Measurements from ENCODE around the gene F5. TPM values are rescaled to one million over a fixed set of nuclear protein-coding genes. Genes with fewer than 3 reads are reported as not detected.

F5 gene
- polyA plus RNA-seq, 3 donors, result 6.5 to 14.5 (median 7.1) TPM

GRCh38 chr1:169499807-169500206 is 86.5 kb downstream of the F5 start:
- no peak overlapping the region for H3K4me2 ChIP-seq (replicated peaks; ENCODE audit: extremely low read depth, low read length, poor library complexity, severe bottlenecking)
- peaks cover 0 to 3% (median 0%) of the 10 kb centered on the region in 3 donors for H3K27me3 Mint-ChIP-seq (ENCODE audit: low read depth in 3 of 3)
- H3K27ac Mint-ChIP-seq, result no peak overlapping the region
- H3K4me3 ChIP-seq (replicated peaks in 1 of 3; ENCODE audit: low read depth in 2 of 3, low read length in 3 of 3), result no peak overlapping the region
- H3K4me1 Mint-ChIP-seq, result no peaks in the 10 kb centered on the region
- H3K4me1 ChIP-seq (ENCODE audit: control insufficient read depth in 1 of 2, insufficient read depth in 2 of 2, low read length in 2 of 2), result no peaks in the 10 kb centered on the region
- H3K9ac ChIP-seq (ENCODE audit: insufficient read depth, low read length, poor library complexity, severe bottlenecking), result no peak overlapping the region
- no peak for DNase-seq
- H3K79me2 ChIP-seq (ENCODE audit: insufficient read depth, low read length), result no peaks in the 10 kb centered on the region
- TF ChIP-seq CTCF (IDR thresholded peaks at IDR 0.05), result no peak
- no peaks in the 10 kb centered on the region for H3K27me3 ChIP-seq (ENCODE audit: control insufficient read depth in 2 of 2, insufficient read depth in 2 of 2, low read length in 2 of 2)
- H3K4me3 Mint-ChIP-seq, result no peak overlapping the region
- H3K36me3 ChIP-seq (replicated peaks in 1 of 2; ENCODE audit: control insufficient read depth in 1 of 2, insufficient read depth in 2 of 2, low read length in 2 of 2), result no peaks in the 10 kb centered on the region
- H3K27ac ChIP-seq (ENCODE audit: low read depth in 1 of 2, low read length in 2 of 2), result no peak overlapping the region
- peaks cover 0 to 4% of the 10 kb centered on the region in 2 donors for H3K36me3 Mint-ChIP-seq
- intact Hi-C loops (cut with micrococcal nuclease), result no loop called here
- H3K9me3 ChIP-seq (replicated peaks in 1 of 2; ENCODE audit: control insufficient read depth in 1 of 2, insufficient read depth in 1 of 2, low read length in 2 of 2), result no peaks in the 10 kb centered on the region
- H4K20me1 ChIP-seq (ENCODE audit: insufficient read depth, low read length), result no peaks in the 10 kb centered on the region
- peaks cover 4 to 11% (median 8%) of the 10 kb centered on the region in 7 donors for H3K9me3 Mint-ChIP-seq
- no peak overlapping the region for H2AFZ ChIP-seq (ENCODE audit: insufficient read depth, low read depth, low read length, poor library complexity, severe bottlenecking)

GRCh38 chr1:169497317-169497716 is 89.0 kb downstream of the F5 start:
- H3K27me3 ChIP-seq (ENCODE audit: control insufficient read depth in 2 of 2, insufficient read depth in 2 of 2, low read length in 2 of 2), result no peaks in the 10 kb centered on the region
- H3K9ac ChIP-seq (ENCODE audit: insufficient read depth, low read length, poor library complexity, severe bottlenecking), result no peak overlapping the region
- no peak overlapping the region for H2AFZ ChIP-seq (ENCODE audit: insufficient read depth, low read depth, low read length, poor library complexity, severe bottlenecking)
- H3K36me3 ChIP-seq (replicated peaks in 1 of 2; ENCODE audit: control insufficient read depth in 1 of 2, insufficient read depth in 2 of 2, low read length in 2 of 2), result no peaks in the 10 kb centered on the region
- H3K79me2 ChIP-seq (ENCODE audit: insufficient read depth, low read length), result no peaks in the 10 kb centered on the region
- no peak overlapping the region for H3K4me2 ChIP-seq (replicated peaks; ENCODE audit: extremely low read depth, low read length, poor library complexity, severe bottlenecking)
- H3K4me3 Mint-ChIP-seq, result no peak overlapping the region
- TF ChIP-seq CTCF (IDR thresholded peaks at IDR 0.05), result no peak
- peaks cover 0 to 9% (median 4%) of the 10 kb centered on the region in 7 donors for H3K9me3 Mint-ChIP-seq
- no CpG with 5 or more reads among the region's 2 CpGs for WGBS (ENCODE audit: insufficient coverage)
- peaks cover 0 to 5% (median 1%) of the 10 kb centered on the region in 3 donors for H3K27me3 Mint-ChIP-seq (ENCODE audit: low read depth in 3 of 3)
- H4K20me1 ChIP-seq (ENCODE audit: insufficient read depth, low read length), result no peaks in the 10 kb centered on the region
- no peaks in the 10 kb centered on the region for H3K4me1 Mint-ChIP-seq
- H3K27ac Mint-ChIP-seq, result no peak overlapping the region
- intact Hi-C loops (cut with micrococcal nuclease), result no loop called here
- no peaks in the 10 kb centered on the region for H3K9me3 ChIP-seq (replicated peaks in 1 of 2; ENCODE audit: control insufficient read depth in 1 of 2, insufficient read depth in 1 of 2, low read length in 2 of 2)
- DNase-seq, result no peak
- H3K4me3 ChIP-seq (replicated peaks in 1 of 3; ENCODE audit: low read depth in 2 of 3, low read length in 3 of 3), result no peak overlapping the region
- H3K4me1 ChIP-seq (ENCODE audit: control insufficient read depth in 1 of 2, insufficient read depth in 2 of 2, low read length in 2 of 2), result no peaks in the 10 kb centered on the region
- no peak overlapping the region for H3K27ac ChIP-seq (ENCODE audit: low read depth in 1 of 2, low read length in 2 of 2)
- H3K36me3 Mint-ChIP-seq, result peaks cover 0 to 4% of the 10 kb centered on the region in 2 donors

All from CD14-positive monocyte (primary cell).